RCC 7860 (cell line): ENCODE data around the gene BIRC3.
"Not testable (repeated sequence)": the region's sequence is repeated elsewhere in the genome, so short reads cannot be mapped to it uniquely, and the experiment has no call there.

Source experiments
- DNase-seq: peaks from one replicate; pipeline ENCODE4 v3.0.0-alpha.2; 2015; ENCODE audit warnings: low spot score
- FAIRE-seq: peaks from 2 replicates; lab custom pipeline; 2012; peaks lifted over from hg19 to GRCh38; lab: Jason Lieb, UNC

Gene BIRC3

GRCh38 chr11:102293873-102294601 lies 23.2 kb upstream of the BIRC3 start:
- FAIRE-seq, result no peak
- DNase-seq, result peak; percentile 21

DNA sequence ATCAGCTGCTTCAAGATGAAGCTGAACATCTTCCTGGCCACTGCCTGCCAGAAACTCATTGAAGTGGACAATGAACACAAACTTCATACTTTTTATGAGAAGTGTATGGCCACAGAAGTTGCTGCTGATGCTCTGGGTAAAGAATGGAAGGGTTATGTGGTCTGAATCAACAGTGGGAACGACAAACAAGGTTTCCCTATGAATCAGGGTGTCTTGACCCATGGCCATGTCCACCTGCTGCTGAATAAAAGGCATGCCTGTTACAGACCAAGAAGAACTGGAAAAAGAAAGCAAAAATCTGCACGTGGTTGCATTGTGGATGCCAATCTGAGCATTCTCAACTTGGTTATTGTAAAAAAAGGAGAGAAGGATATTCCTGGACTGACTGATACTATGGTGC lies 22.2 kb upstream of the BIRC3 start:
- no peak for DNase-seq
- FAIRE-seq, result no peak

DNA sequence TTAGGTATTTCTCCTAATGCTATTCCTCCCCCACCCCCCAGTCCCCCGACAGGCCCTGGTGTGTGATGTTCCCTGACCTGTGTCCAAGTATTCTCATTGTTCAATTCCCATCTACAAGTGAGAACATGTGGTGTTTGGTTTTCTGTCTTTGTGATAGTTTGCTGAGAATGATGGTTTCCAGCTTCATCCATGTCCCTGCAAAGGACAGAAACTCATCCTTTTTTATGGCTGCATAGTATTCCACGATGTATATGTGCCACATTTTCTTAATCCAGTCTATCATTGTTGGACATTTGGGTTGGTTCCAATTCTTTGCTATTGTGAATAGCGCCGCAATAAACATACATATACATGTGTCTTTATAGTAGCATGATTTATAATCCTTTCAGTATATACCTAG lies 20.5 kb upstream of the BIRC3 start:
- not testable (repeated sequence) for FAIRE-seq, DNase-seq

GRCh38 chr11:102300837-102301236 lies 16.4 kb upstream of the BIRC3 start:
- not testable (repeated sequence) for DNase-seq, FAIRE-seq

GRCh38 chr11:102302241-102302640 lies 15.0 kb upstream of the BIRC3 start:
- DNase-seq, result no peak

GRCh38 chr11:102304686-102305085 lies 12.6 kb upstream of the BIRC3 start:
- FAIRE-seq (no peak), DNase-seq (no peak)

More at GRCh38 chr11:102302241-102302640, 15.0 kb upstream of the BIRC3 start:
- no peak for FAIRE-seq

- FAIRE-seq (no peak), DNase-seq (no peak)
Measured at GRCh38 chr11:102305352-102306047, 11.8 kb upstream of the BIRC3 start.

- no peak for FAIRE-seq
- DNase-seq, result peak; percentile 22
Measured at GRCh38 chr11:102306048-102306597, 11.2 kb upstream of the BIRC3 start.

DNA sequence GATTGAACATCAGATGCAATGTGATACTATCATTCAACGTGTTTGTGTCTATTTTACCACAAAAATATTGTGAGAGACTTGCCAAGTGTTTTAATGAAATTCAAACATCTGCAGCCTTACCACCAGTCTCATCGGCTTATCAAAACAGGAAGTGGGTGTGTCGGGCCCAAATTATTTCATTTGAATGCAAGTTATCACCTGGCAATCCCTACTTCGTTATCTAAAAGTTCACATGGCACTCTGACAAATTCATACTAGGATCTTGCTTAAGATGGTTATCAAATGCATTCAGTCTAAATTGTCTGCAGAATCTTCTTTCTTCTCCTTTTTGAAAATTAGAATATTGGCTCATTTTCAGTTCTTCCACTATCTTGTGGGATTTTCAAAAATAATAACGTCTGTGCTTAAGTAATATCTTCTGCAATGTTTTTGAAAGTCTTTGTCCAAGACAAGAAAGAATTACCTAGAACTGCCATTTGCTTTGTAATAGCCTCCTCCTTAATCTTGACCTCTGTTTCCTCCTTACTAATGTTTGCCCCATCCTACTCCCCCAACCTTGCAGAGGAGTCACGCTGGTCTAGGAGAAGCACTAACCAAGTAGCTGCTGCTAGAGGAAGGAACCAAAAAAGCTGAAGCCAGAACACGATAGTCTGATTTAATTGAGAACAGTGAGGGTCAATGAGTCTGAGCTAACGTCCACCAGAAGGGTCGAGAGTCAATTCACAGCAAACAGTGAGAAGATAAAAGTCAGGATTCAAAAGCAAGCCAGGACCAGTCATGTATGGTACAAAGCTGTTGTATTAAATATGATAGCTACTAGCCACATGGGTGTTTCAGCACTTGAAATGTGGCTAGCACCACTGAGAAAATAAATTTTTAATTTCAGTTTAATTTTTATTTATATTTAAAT lies 10.2 kb upstream of the BIRC3 start:
- DNase-seq (no peak), FAIRE-seq (no peak)

- FAIRE-seq (no peak), DNase-seq (no peak)
Measured at GRCh38 chr11:102307727-102308038, 9.6 kb upstream of the BIRC3 start.

DNA sequence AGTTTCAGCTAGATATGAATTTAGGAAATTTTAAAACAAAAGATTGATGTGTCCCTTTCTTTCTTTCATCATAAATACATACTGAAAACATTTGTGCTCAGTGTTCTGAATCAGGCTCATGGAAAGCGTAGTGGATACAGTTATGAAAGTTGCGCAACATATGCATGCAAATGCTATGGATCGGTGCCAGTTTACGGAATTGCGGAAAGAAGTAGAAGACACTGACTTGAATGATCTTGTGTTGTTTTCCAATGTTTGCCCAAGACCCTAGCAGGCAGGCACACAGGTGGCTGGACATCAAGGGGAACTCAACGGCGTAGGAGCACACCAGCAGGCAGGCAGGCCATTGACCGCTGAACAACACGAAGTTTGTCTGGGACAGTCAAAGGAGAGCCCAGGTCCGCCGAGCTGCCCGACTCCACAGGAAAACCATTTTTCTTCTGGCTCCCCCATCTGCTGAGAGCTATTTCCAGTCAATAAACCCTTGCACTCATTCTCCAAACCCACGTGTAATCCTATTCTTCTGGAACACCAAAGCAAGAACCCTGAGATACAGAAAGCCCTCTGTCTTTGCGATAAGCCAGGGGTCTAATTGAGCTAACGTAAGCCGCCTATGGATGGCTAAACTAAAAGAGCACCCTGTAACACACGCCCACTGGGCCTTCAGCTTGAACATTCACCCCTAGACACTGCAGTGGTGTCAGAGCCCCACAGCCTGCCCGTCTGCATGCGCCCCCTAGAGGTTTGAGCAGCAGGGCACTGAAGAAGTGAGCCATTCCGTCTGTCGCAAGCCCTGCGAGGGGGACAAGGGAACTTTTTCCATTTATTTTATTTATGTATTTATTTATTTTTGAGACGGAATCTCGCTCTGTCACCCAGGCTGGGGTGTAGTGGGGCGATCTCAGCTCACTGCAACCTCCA lies 7.4 kb upstream of the BIRC3 start:
- DNase-seq (no peak), FAIRE-seq (no peak)

DNA sequence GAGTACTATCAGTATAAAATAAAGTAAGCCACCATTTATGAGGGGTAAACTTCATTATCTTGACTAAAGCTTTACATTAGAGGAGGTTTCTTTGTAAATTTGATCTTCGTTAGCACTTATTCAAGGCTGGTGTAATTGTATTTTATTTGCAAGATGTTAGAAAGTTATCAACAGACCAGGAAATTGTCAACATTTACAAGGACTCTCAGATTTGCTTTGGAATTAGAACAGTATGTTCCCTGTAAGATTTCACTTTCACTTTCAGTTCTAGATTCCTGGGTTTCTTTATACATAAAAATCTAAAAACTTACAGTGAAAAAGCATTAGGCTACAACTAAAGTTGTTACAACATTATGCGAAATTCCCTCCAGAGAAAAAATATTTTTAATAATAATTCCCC lies 4.6 kb upstream of the BIRC3 start:
- no peak for FAIRE-seq

GRCh38 chr11:102313238-102313940 lies 3.9 kb upstream of the BIRC3 start:
- FAIRE-seq (peak; percentile 66), DNase-seq (peak; percentile 36)

More for the DNA sequence above, 4.6 kb upstream of the BIRC3 start:
- DNase-seq, result no peak

- DNase-seq (no peak), FAIRE-seq (no peak)
Measured at GRCh38 chr11:102314784-102315183, 2.5 kb upstream of the BIRC3 start.

DNA sequence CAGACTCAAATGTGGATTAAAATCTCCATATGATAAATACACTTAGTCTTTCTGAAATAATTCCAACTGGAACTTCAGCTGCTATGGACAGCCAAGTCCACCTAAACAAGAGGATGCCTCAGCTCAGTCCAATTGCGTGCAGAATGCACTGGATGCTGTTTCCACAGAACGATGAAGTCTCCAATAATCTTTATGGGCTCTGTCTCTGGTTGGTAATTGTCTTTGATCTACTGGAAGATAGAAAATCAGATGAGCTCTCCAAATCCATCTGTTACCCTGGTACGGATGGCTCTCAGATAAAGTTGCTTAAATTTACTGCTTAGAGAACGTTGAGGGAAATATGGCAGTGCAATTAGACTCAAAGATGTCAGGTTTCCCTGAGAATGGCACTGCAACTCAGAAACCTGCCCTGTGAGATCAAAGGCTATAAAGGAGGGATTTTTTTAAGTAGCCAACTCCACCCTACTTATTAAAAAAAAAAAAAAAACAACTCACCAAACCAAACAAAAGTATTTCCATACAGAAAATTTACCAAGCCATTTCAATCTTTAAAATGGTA lies 859 bp upstream of the BIRC3 start:
- no peak for FAIRE-seq

GRCh38 chr11:102317768-102318103 lies 452 bp downstream of the BIRC3 start:
- FAIRE-seq, result no peak

More for the DNA sequence above, 859 bp upstream of the BIRC3 start:
- no peak for DNase-seq

GRCh38 chr11:102318469-102318868 lies 1.2 kb downstream of the BIRC3 start:
- peak; percentile 70 for DNase-seq
- FAIRE-seq, result peak; percentile 61

More at GRCh38 chr11:102317768-102318103, 452 bp downstream of the BIRC3 start:
- no peak for DNase-seq

DNA sequence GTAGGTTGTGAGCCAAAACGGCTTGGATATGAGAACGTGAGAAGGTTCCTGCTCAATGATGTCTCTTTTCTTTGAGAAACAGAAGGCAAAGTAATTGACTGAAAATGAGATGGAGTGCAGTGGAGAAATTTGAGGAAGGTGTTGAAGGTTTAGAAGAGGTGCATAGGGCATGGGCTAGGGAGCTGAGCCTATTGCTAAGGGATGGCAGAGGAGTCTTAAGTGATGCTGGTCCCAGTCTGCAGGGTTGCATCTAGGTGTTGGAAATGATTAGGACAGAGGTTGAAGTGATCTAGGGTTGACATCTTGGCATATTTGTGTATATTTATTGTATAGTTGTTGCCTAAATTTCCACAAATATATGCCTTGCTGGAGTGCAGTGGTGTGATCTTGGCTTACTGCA lies 2.3 kb downstream of the BIRC3 start:
- no peak for FAIRE-seq
- DNase-seq, result no peak

DNA sequence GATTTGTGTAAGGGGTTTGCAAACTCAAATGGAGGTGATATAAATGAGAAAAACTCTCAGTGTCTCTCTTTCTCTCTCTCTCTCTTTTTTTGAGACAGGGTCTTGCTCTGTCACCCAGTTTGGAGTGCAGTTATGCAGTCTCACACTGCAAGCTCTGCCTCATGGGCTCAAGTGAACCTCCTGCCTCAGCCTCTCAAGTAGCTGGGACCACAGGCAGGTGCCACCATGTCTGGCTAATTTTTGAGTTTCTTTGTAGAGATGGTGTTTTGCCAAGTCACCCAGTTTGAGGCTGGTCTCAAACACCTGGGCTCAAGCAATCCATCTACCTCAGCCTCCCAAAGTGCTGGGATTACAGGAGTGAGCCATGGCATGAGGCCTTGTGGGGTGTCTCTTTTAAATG lies 2.9 kb downstream of the BIRC3 start:
- no peak for FAIRE-seq
- DNase-seq, result no peak
